NCI-H1930 (cell line): Measurements from ENCODE around the gene PTBP3.
A peak's percentile ranks its signal among the peaks of the same experiment; 100 is the strongest.

Source experiments
- DNase-seq, 2 experiments: peaks; one replicate each; lab custom pipeline; 2025; lab: John Stamatoyannopoulos, UW

Gene PTBP3

GRCh38 chr9:112360047-112360804 lies 26.8 kb upstream of the PTBP3 start:
- no peak for DNase-seq

GRCh38 chr9:112355427-112355897 lies 22.0 kb upstream of the PTBP3 start:
- no peak for DNase-seq

- no peak for DNase-seq
These were observed 20.8 kb upstream of the PTBP3 start for GRCh38 chr9:112354081-112354743.

- no peak for DNase-seq
These were observed 18.8 kb upstream of the PTBP3 start for GRCh38 chr9:112352209-112352608.

GRCh38 chr9:112351184-112351583 lies 17.8 kb upstream of the PTBP3 start:
- DNase-seq = no peak

- DNase-seq = no peak
These were observed 15.6 kb upstream of the PTBP3 start for GRCh38 chr9:112349008-112349333.

- no peak for DNase-seq
These were observed 15.0 kb upstream of the PTBP3 start for GRCh38 chr9:112348257-112349007.

- no peak for DNase-seq
These were observed 8.3 kb upstream of the PTBP3 start for GRCh38 chr9:112341730-112342129.

- no peak for DNase-seq
These were observed 6.5 kb upstream of the PTBP3 start for GRCh38 chr9:112339886-112340285.

GRCh38 chr9:112338561-112338960 lies 5.1 kb upstream of the PTBP3 start:
- no peak for DNase-seq

- no peak for DNase-seq
These were observed 4.1 kb upstream of the PTBP3 start for GRCh38 chr9:112337547-112337946.

GRCh38 chr9:112334432-112334841 lies 1.0 kb upstream of the PTBP3 start:
- DNase-seq = no peak

- peak; percentile 90 to 96 for DNase-seq
These were observed 416 bp upstream of the PTBP3 start for GRCh38 chr9:112333639-112334431.

- peak in 1 of 2 experiments; percentile 58 for DNase-seq
These were observed 794 bp downstream of the PTBP3 start for GRCh38 chr9:112332674-112332976.

GRCh38 chr9:112332214-112332613 lies 1.2 kb downstream of the PTBP3 start:
- DNase-seq = no peak

GRCh38 chr9:112331674-112331952 lies 1.8 kb downstream of the PTBP3 start:
- DNase-seq = no peak

GRCh38 chr9:112328545-112328944 lies 4.9 kb downstream of the PTBP3 start:
- no peak for DNase-seq

GRCh38 chr9:112327718-112328450 lies 5.5 kb downstream of the PTBP3 start:
- no peak for DNase-seq

GRCh38 chr9:112326194-112326593 lies 7.2 kb downstream of the PTBP3 start:
- no peak for DNase-seq

GRCh38 chr9:112325600-112325999 lies 7.8 kb downstream of the PTBP3 start:
- no peak for DNase-seq

- no peak for DNase-seq
These were observed 8.3 kb downstream of the PTBP3 start for GRCh38 chr9:112325127-112325526.

GRCh38 chr9:112323378-112323854 lies 10.0 kb downstream of the PTBP3 start:
- no peak for DNase-seq
